ENCODE results near the gene VTI1A. TPM values are rescaled to one million over a fixed set of nuclear protein-coding genes. Genes with fewer than 3 reads are reported as not detected.

VTI1A gene
- polyA plus RNA-seq, 1 of the 3 experiments (the other 2 are of a cell fraction), result 8.3 TPM

GRCh38 chr10:112429654-112430230, 17.3 kb upstream of the VTI1A start:
- TF ChIP-seq TAF1 (IDR thresholded peaks at IDR 0.05; ENCODE audit: borderline replicate concordance, low read depth, low read length) (no peak), TEAD4 (IDR thresholded peaks at IDR 0.05; ENCODE audit: borderline replicate concordance, insufficient read depth) (no peak), CHD2 (IDR thresholded peaks at IDR 0.05; ENCODE audit: low read length, partially characterized antibody) (no peak), FOXM1 (IDR thresholded peaks at IDR 0.05; ENCODE audit: low read depth) (no peak), RCOR1 (IDR thresholded peaks at IDR 0.05; ENCODE audit: low read length) (no peak), NRF1 (IDR thresholded peaks at IDR 0.05; ENCODE audit: low read depth, low read length) (no peak), TCF12 (IDR thresholded peaks at IDR 0.05) (no peak), YY1 (IDR thresholded peaks at IDR 0.05; ENCODE audit: low read depth) (no peak)
- TF ChIP-seq, protein P1, sequence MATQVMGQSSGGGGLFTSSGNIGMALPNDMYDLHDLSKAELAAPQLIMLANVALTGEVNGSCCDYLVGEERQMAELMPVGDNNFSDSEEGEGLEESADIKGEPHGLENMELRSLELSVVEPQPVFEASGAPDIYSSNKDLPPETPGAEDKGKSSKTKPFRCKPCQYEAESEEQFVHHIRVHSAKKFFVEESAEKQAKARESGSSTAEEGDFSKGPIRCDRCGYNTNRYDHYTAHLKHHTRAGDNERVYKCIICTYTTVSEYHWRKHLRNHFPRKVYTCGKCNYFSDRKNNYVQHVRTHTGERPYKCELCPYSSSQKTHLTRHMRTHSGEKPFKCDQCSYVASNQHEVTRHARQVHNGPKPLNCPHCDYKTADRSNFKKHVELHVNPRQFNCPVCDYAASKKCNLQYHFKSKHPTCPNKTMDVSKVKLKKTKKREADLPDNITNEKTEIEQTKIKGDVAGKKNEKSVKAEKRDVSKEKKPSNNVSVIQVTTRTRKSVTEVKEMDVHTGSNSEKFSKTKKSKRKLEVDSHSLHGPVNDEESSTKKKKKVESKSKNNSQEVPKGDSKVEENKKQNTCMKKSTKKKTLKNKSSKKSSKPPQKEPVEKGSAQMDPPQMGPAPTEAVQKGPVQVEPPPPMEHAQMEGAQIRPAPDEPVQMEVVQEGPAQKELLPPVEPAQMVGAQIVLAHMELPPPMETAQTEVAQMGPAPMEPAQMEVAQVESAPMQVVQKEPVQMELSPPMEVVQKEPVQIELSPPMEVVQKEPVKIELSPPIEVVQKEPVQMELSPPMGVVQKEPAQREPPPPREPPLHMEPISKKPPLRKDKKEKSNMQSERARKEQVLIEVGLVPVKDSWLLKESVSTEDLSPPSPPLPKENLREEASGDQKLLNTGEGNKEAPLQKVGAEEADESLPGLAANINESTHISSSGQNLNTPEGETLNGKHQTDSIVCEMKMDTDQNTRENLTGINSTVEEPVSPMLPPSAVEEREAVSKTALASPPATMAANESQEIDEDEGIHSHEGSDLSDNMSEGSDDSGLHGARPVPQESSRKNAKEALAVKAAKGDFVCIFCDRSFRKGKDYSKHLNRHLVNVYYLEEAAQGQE (IDR thresholded peaks at IDR 0.05; ENCODE audit: low read depth, low read length), result no peak
- POLR2A ChIA-PET, result no interaction called here
- H3K4me1 ChIP-seq (ENCODE audit: control insufficient read depth in 1 of 2, insufficient read depth in 2 of 2, low read depth in 1 of 2, low read length in 1 of 2), result no peaks in the 10 kb centered on the region
- CTCF ChIA-PET, result no interaction called here
- H3K4me3 ChIP-seq (ENCODE audit: low read depth in 2 of 2, low read length in 1 of 2), result no peak overlapping the region
- WGBS (ENCODE audit: low lambda C conversion rate), result 87% methylated on average over 13 of the region's 15 CpGs
- H3K9me3 ChIP-seq, result no peaks in the 10 kb centered on the region
- H3K27me3 ChIP-seq (ENCODE audit: insufficient read depth), result no peaks in the 10 kb centered on the region
- no peaks in the 10 kb centered on the region; the same call in 1 of the 2 replicates for H3K79me2 ChIP-seq (ENCODE audit: insufficient read depth)
- no peak overlapping the region for H2AFZ ChIP-seq (ENCODE audit: low read depth)
- no peak overlapping the region for H3K4me2 ChIP-seq
- no peak for DNase-seq
- no peaks in the 10 kb centered on the region for H3F3A ChIP-seq (replicated peaks; ENCODE audit: insufficient read depth)
- H3K27ac ChIP-seq (ENCODE audit: low read depth in 2 of 2, low read length in 1 of 2), result no peak overlapping the region
- peaks cover 46 to 57% of the 10 kb centered on the region in 2 experiments for H3K36me3 ChIP-seq (replicated peaks in 1 of 2; ENCODE audit: control insufficient read depth in 1 of 2, insufficient read depth in 2 of 2, low read length in 1 of 2)
- H3K9me2 ChIP-seq, result no peaks in the 10 kb centered on the region
- no peaks in the 10 kb centered on the region for H4K20me1 ChIP-seq (ENCODE audit: insufficient read depth)
- no peak overlapping the region for H3K9ac ChIP-seq

DNA sequence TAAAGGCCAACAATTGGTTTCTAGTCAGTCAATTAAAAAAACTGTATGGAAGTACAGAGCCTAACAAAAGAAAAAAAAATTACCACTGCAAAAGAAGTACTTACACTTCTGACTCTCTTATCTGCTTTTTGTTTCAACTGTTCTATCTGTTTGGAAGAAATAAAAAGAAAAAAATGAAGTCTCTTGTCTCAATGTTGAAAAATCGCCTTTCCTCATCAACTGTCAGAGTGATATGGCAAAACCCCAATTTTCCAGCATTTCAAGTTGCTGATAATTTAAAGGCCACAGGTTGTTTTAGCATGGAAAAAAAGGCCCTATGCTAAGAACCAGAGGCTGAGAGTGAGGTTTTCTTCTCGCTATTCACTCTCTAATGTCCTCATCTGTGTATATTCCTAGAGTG, 13.9 kb upstream of the VTI1A start:
- Histone ChIP-seq H3K9me3 (no peaks in the 10 kb centered on the region), H3K4me3 (ENCODE audit: low read depth in 2 of 2, low read length in 1 of 2) (no peak overlapping the region), H2AFZ (ENCODE audit: low read depth) (no peak overlapping the region), H3K27me3 (ENCODE audit: insufficient read depth) (no peaks in the 10 kb centered on the region), H3K36me3 (replicated peaks in 1 of 2; ENCODE audit: control insufficient read depth in 1 of 2, insufficient read depth in 2 of 2, low read length in 1 of 2) (peaks cover 70 to 77% of the 10 kb centered on the region in 2 experiments), H3K9me2 (no peaks in the 10 kb centered on the region), H3K79me2 (ENCODE audit: insufficient read depth) (no peaks in the 10 kb centered on the region; the same call in 1 of the 2 replicates), H3K4me1 (ENCODE audit: control insufficient read depth in 1 of 2, insufficient read depth in 2 of 2, low read depth in 1 of 2, low read length in 1 of 2) (no peaks in the 10 kb centered on the region), H3K4me2 (no peak overlapping the region), H4K20me1 (ENCODE audit: insufficient read depth) (no peaks in the 10 kb centered on the region), H3F3A (replicated peaks; ENCODE audit: insufficient read depth) (peaks cover 8% of the 10 kb centered on the region), H3K9ac (no peak overlapping the region), H3K27ac (ENCODE audit: low read depth in 2 of 2, low read length in 1 of 2) (no peak overlapping the region)
- WGBS (ENCODE audit: low lambda C conversion rate), result 97% methylated on average over 2 of the region's 2 CpGs
- ChIA-PET CTCF (interaction anchor here (0.8 to 4.4 kb wide), 2 partner anchors 13 to 111 kb away, joined by 3 to 19 read pairs; partner anchors contain the start of genes VTI1A and ZDHHC6), POLR2A (no interaction called here)
- TF ChIP-seq EZH2phosphoT487 (IDR thresholded peaks at IDR 0.05; ENCODE audit: borderline replicate concordance, low read depth) (no peak), FOXM1 (IDR thresholded peaks at IDR 0.05; ENCODE audit: low read depth) (no peak), FOXJ3 (CRISPR knock-in tag; IDR thresholded peaks at IDR 0.05) (no peak), SMC3 (IDR thresholded peaks at IDR 0.05; ENCODE audit: low read depth, low read length) (no peak), TCF12 (IDR thresholded peaks at IDR 0.05) (no peak), ELF1 (IDR thresholded peaks at IDR 0.05) (no peak), RFX5 (IDR thresholded peaks at IDR 0.05; ENCODE audit: low read length) (no peak), SIN3A (IDR thresholded peaks at IDR 0.05; ENCODE audit: borderline replicate concordance, low read depth, low read length) (no peak), MXI1 (IDR thresholded peaks at IDR 0.05; ENCODE audit: low read depth, low read length) (no peak), NRF1 (IDR thresholded peaks at IDR 0.05; ENCODE audit: low read depth, low read length) (no peak), MEF2A (IDR thresholded peaks at IDR 0.05; ENCODE audit: borderline replicate concordance, low read depth) (no peak)
- TF ChIP-seq, protein P1 (IDR thresholded peaks at IDR 0.05; ENCODE audit: low read depth, low read length), result no peak
- no peak for DNase-seq
